Loucy (cell line): ENCODE results near the gene CFAP54.

ENCODE experiments used
- H2AFZ ChIP-seq: fragments of 200-600 bp; sonication (generic); 2 replicates; pipeline ENCODE4 v1.6.0; 2016; ENCODE audit warnings: antibody characterized with exemption, mild to moderate bottlenecking, low read length, moderate library complexity
- H3F3A ChIP-seq: fragments of 200-600 bp; 2 replicates; pipeline ENCODE4 v1.6.0; 2016; ENCODE audit warnings: antibody characterized with exemption, low read depth, mild to moderate bottlenecking
- H3K27me3 ChIP-seq: fragments of 200-600 bp; sonication (generic); 2 replicates; pipeline ENCODE4 v1.6.1; 2014; ENCODE audit warnings: low read length, mild to moderate bottlenecking; ENCODE audit not compliant: insufficient read depth, poor library complexity, severe bottlenecking
- H3K36me3 ChIP-seq: fragments of 200-600 bp; sonication (generic); 2 replicates; pipeline ENCODE4 v1.6.1; 2016; ENCODE audit warnings: low read length; ENCODE audit not compliant: insufficient read depth
- H3K4me1 ChIP-seq: fragments of 200-600 bp; sonication (generic); 2 replicates; pipeline ENCODE4 v1.5.1; 2014; ENCODE audit warnings: low read length, mild to moderate bottlenecking; ENCODE audit not compliant: insufficient read depth, poor library complexity, severe bottlenecking
- H3K4me2 ChIP-seq: fragments of 200-600 bp; sonication (generic); 2 replicates; pipeline ENCODE4 v1.6.0; 2014; ENCODE audit warnings: antibody characterized with exemption, low read length, low read depth, mild to moderate bottlenecking; ENCODE audit not compliant: poor library complexity, severe bottlenecking
- H3K4me3 ChIP-seq: fragments of 200-600 bp; sonication (generic); 2 replicates; pipeline ENCODE4 v1.5.1; 2014; ENCODE audit warnings: low read length, mild to moderate bottlenecking, mixed read lengths; ENCODE audit not compliant: poor library complexity, severe bottlenecking
- H3K79me2 ChIP-seq: fragments of 200-600 bp; sonication (generic); 2 replicates; pipeline ENCODE4 v1.6.1; 2014; ENCODE audit warnings: low read length; ENCODE audit not compliant: insufficient read depth
- H3K9ac ChIP-seq: fragments of 200-600 bp; sonication (generic); 2 replicates; pipeline ENCODE4 v1.6.0; 2014; ENCODE audit warnings: mild to moderate bottlenecking, low read depth, low read length, moderate library complexity; ENCODE audit not compliant: poor library complexity, severe bottlenecking
- H3K9me2 ChIP-seq: fragments of 200-600 bp; sonication (generic); replicated peaks from 2 replicates; pipeline ENCODE4 v1.6.1; 2016; ENCODE audit warnings: low read depth, low read length, mixed read lengths
- H3K9me3 ChIP-seq: fragments of 200-600 bp; sonication (generic); 2 replicates; pipeline ENCODE4 v1.6.1; 2014; ENCODE audit warnings: mild to moderate bottlenecking, antibody characterized with exemption, low read length, low read depth; ENCODE audit not compliant: insufficient read depth
- H4K20me1 ChIP-seq: fragments of 200-600 bp; sonication (generic); 2 replicates; pipeline ENCODE4 v1.6.0; 2014; ENCODE audit warnings: antibody characterized with exemption, low read length, mild to moderate bottlenecking; ENCODE audit not compliant: insufficient read depth, poor library complexity, severe bottlenecking
- CTCF ChIP-seq: fragments of 200-600 bp; sonication (generic); conservative IDR thresholded peaks from 2 replicates; pipeline ENCODE4 v1.5.1; 2014; ENCODE audit warnings: mild to moderate bottlenecking, antibody characterized with exemption, low read length
- EZH2phosphoT487 ChIP-seq: fragments of 200-600 bp; IDR thresholded peaks from 2 replicates; pipeline ENCODE4 v1.6.1; 2018; ENCODE audit warnings: antibody characterized with exemption, mild to moderate bottlenecking, moderate library complexity, borderline replicate concordance

Gene CFAP54

GRCh38 chr12:96710127-96710745 lies 220.9 kb downstream of the CFAP54 start:
- Histone ChIP-seq H3K4me3 (no peak overlapping the region), H3K9me2 (no peaks in the 10 kb centered on the region)
- TF ChIP-seq EZH2phosphoT487 (no peak), CTCF (no peak)

GRCh38 chr12:96711364-96711763 lies 222.0 kb downstream of the CFAP54 start:
- Histone ChIP-seq H3K9ac (no peak overlapping the region), H3K4me3 (no peak overlapping the region), H3K36me3 (no peaks in the 10 kb centered on the region), H3K4me1 (no peaks in the 10 kb centered on the region), H3K4me2 (no peak overlapping the region), H3K27me3 (no peaks in the 10 kb centered on the region), H4K20me1 (no peaks in the 10 kb centered on the region), H3F3A (no peaks in the 10 kb centered on the region), H3K9me2 (no peaks in the 10 kb centered on the region), H2AFZ (no peak overlapping the region), H3K9me3 (no peaks in the 10 kb centered on the region), H3K79me2 (no peaks in the 10 kb centered on the region)
- TF ChIP-seq EZH2phosphoT487: no peak
- TF ChIP-seq CTCF: no peak

More at GRCh38 chr12:96710127-96710745, 220.9 kb downstream of the CFAP54 start:
- H2AFZ ChIP-seq: no peak overlapping the region
- H3K4me1 ChIP-seq: no peaks in the 10 kb centered on the region
- no peaks in the 10 kb centered on the region for H3K79me2 ChIP-seq
- no peaks in the 10 kb centered on the region for H3K36me3 ChIP-seq
- H3K9ac ChIP-seq: no peak overlapping the region
- no peaks in the 10 kb centered on the region for H3K9me3 ChIP-seq
- H3K4me2 ChIP-seq: no peak overlapping the region
- H3F3A ChIP-seq: no peaks in the 10 kb centered on the region
- H4K20me1 ChIP-seq: no peaks in the 10 kb centered on the region
- no peaks in the 10 kb centered on the region for H3K27me3 ChIP-seq

- TF ChIP-seq CTCF (no peak), EZH2phosphoT487 (no peak)
- Histone ChIP-seq H2AFZ (no peak overlapping the region), H4K20me1 (no peaks in the 10 kb centered on the region), H3K4me1 (no peaks in the 10 kb centered on the region), H3K9me2 (no peaks in the 10 kb centered on the region), H3K36me3 (no peaks in the 10 kb centered on the region), H3K79me2 (no peaks in the 10 kb centered on the region), H3K27me3 (no peaks in the 10 kb centered on the region), H3F3A (no peaks in the 10 kb centered on the region), H3K9me3 (no peaks in the 10 kb centered on the region), H3K4me2 (no peak overlapping the region), H3K9ac (no peak overlapping the region), H3K4me3 (no peak overlapping the region)
These were observed 224.8 kb downstream of the CFAP54 start for GRCh38 chr12:96714199-96714598.
